H1 (cell line): ENCODE data around the gene KLK10. TPM values are rescaled to one million over a fixed set of nuclear protein-coding genes. Genes with fewer than 3 reads are reported as not detected.
"Not testable (repeated sequence)": the region's sequence is repeated elsewhere in the genome, so short reads cannot be mapped to it uniquely, and the experiment has no call there.

Source experiments
- CTCF ChIA-PET: fragments of 300-600 bp; sonication (Branson Sonifier 250); formaldehyde crosslinking; loops from one replicate; lab custom pipeline; 2021; ENCODE audit not compliant: partially characterized antibody; lab: Charles Lee
- POLR2A ChIA-PET: fragments of 300-600 bp; sonication (Branson Sonifier 250); formaldehyde crosslinking; loops from one replicate; lab custom pipeline; 2021; ENCODE audit warnings: inconsistent platforms; ENCODE audit not compliant: partially characterized antibody; lab: Charles Lee
- DNase-seq, 2 experiments: peaks; one replicate each; pipeline versions ENCODE4 v3.0.0 to v3.0.0-alpha.2; 2010 to 2022; ENCODE audit warnings: low spot score in 2 of 2, low read depth in 1 of 2, mixed read lengths in 1 of 2
- FAIRE-seq: peaks from 2 replicates; lab custom pipeline; 2011; peaks lifted over from hg19 to GRCh38; lab: Jason Lieb, UNC
- H2AFZ ChIP-seq: 2 replicates; pipeline ENCODE4 v1.8.1; 2012; ENCODE audit warnings: low read length, inconsistent platforms
- H2AK5ac ChIP-seq: 2 replicates; pipeline ENCODE4 v1.6.1; 2013; ENCODE audit warnings: low read depth, low read length
- H2BK120ac ChIP-seq: replicated peaks from 2 replicates; pipeline ENCODE3; 2013; ENCODE audit warnings: low read depth, low read length, inconsistent platforms
- H2BK12ac ChIP-seq: 2 replicates; pipeline ENCODE4 v1.6.1; 2013; ENCODE audit warnings: low read depth, low read length
- H2BK15ac ChIP-seq: 2 replicates; pipeline ENCODE4 v1.6.1; 2013; ENCODE audit warnings: low read length
- H2BK20ac ChIP-seq: 2 replicates; pipeline ENCODE4 v1.6.1; 2013; ENCODE audit warnings: low read length
- H2BK5ac ChIP-seq: 2 replicates; pipeline ENCODE4 v1.6.1; 2013; ENCODE audit warnings: low read depth, low read length
- H3K14ac ChIP-seq: 2 replicates; pipeline ENCODE4 v1.6.1; 2013; ENCODE audit warnings: inconsistent platforms; ENCODE audit not compliant: insufficient read length
- H3K18ac ChIP-seq: 2 replicates; pipeline ENCODE4 v1.6.1; 2013; ENCODE audit warnings: low read length; ENCODE audit errors: extremely low read depth
- H3K23ac ChIP-seq: 2 replicates; pipeline ENCODE4 v1.6.1; 2013; ENCODE audit warnings: inconsistent platforms; ENCODE audit not compliant: insufficient read length
- H3K23me2 ChIP-seq: 2 replicates; pipeline ENCODE4 v1.6.1; 2013; ENCODE audit warnings: low read depth, low read length
- H3K27ac ChIP-seq: 2 replicates; pipeline ENCODE4 v1.6.1; 2011; ENCODE audit warnings: low read depth, low read length, inconsistent platforms
- H3K27me3 ChIP-seq, 4 experiments: replicated peaks in 1 of 4; 1 replicate in 1 of 4; 2 replicates in 3 of 4; pipeline versions ENCODE4 v1.6.1 to v1.8.1; 2011 to 2013; ENCODE audit warnings: low read length in 3 of 4, mild to moderate bottlenecking in 3 of 4, inconsistent platforms in 2 of 4, mixed read lengths in 2 of 4, moderate library complexity in 1 of 4; ENCODE audit not compliant: control insufficient read depth in 3 of 4, insufficient read depth in 3 of 4; ENCODE audit errors: extremely low read depth in 1 of 4
- H3K36me3 ChIP-seq, 4 experiments: 2 replicates each; pipeline versions ENCODE4 v1.6.1 to v1.8.1; 2011 to 2013; ENCODE audit warnings: mild to moderate bottlenecking in 4 of 4, low read length in 3 of 4, moderate library complexity in 2 of 4, control low read depth in 1 of 4, inconsistent platforms in 1 of 4; ENCODE audit not compliant: insufficient read depth in 4 of 4, control insufficient read depth in 2 of 4
- H3K4ac ChIP-seq: replicated peaks from 2 replicates; pipeline ENCODE3; 2013; ENCODE audit warnings: low read length, low read depth, mixed read lengths, inconsistent platforms; ENCODE audit not compliant: insufficient read length
- H3K4me1 ChIP-seq, 4 experiments: replicated peaks in 1 of 4; 1 replicate in 1 of 4; 2 replicates in 3 of 4; pipeline versions ENCODE4 v1.6.1 to v1.8.1; 2011 to 2013; ENCODE audit warnings: low read length in 3 of 4, inconsistent platforms in 2 of 4, mixed read lengths in 1 of 4; ENCODE audit not compliant: insufficient read depth in 4 of 4, control insufficient read depth in 3 of 4
- H3K4me2 ChIP-seq, 2 experiments: 2 replicates each; pipeline versions ENCODE4 v1.6.1 to v1.8.1; 2011 to 2013; ENCODE audit warnings: low read depth in 2 of 2, low read length in 2 of 2, control low read depth in 1 of 2, inconsistent platforms in 1 of 2, mild to moderate bottlenecking in 1 of 2; ENCODE audit not compliant: insufficient read depth in 1 of 2
- H3K4me3 ChIP-seq, 4 experiments: fragments of 200-600, 300-600 bp in 1 of 4; sonication (generic), shearing (Covaris generic), sonication (Bioruptor Twin) in 1 of 4; 2 replicates each; pipeline versions ENCODE4 v1.5.1 to v1.8.1; 2011 to 2016; ENCODE audit warnings: low read length in 4 of 4, low read depth in 3 of 4, control low read depth in 2 of 4, inconsistent platforms in 2 of 4, mild to moderate bottlenecking in 2 of 4, mixed read lengths in 1 of 4, moderate library complexity in 1 of 4; ENCODE audit not compliant: insufficient read depth in 2 of 4; ENCODE audit errors: extremely low read depth in 1 of 4
- H3K56ac ChIP-seq: replicated peaks from 2 replicates; pipeline ENCODE3; 2013; ENCODE audit warnings: low read depth, mild to moderate bottlenecking, mixed read lengths, low read length, inconsistent platforms; ENCODE audit not compliant: insufficient read length
- H3K79me1 ChIP-seq: 2 replicates; pipeline ENCODE4 v1.6.1; 2013; ENCODE audit warnings: low read depth, low read length, control low read depth
- H3K79me2 ChIP-seq, 2 experiments: 2 replicates each; pipeline versions ENCODE4 v1.6.1 to v1.8.1; 2012 to 2013; ENCODE audit warnings: low read length in 2 of 2, mild to moderate bottlenecking in 2 of 2, inconsistent platforms in 1 of 2; ENCODE audit not compliant: insufficient read depth in 2 of 2, control insufficient read depth in 1 of 2
- H3K9ac ChIP-seq, 4 experiments: replicated peaks in 1 of 4; 1 replicate in 1 of 4; 2 replicates in 3 of 4; pipeline versions ENCODE4 v1.6.1 to v1.8.1; 2011 to 2013; ENCODE audit warnings: low read depth in 3 of 4, low read length in 3 of 4, control low read depth in 2 of 4, mild to moderate bottlenecking in 2 of 4, moderate library complexity in 2 of 4, inconsistent platforms in 1 of 4; ENCODE audit errors: extremely low read depth in 1 of 4
- H3K9me3 ChIP-seq, 2 experiments: 2 replicates each; pipeline versions ENCODE4 v1.6.1 to v1.8.1; 2012 to 2013; ENCODE audit warnings: mild to moderate bottlenecking in 2 of 2, moderate library complexity in 2 of 2, control low read depth in 1 of 2, inconsistent platforms in 1 of 2, low read depth in 1 of 2, low read length in 1 of 2, mixed read lengths in 1 of 2; ENCODE audit not compliant: insufficient read depth in 2 of 2
- H4K20me1 ChIP-seq, 2 experiments: replicated peaks in 1 of 2; 2 replicates each; pipeline versions ENCODE3 to v1.8.1; 2011 to 2013; ENCODE audit warnings: inconsistent platforms in 2 of 2, low read length in 2 of 2, mild to moderate bottlenecking in 1 of 2; ENCODE audit not compliant: insufficient read depth in 2 of 2, control insufficient read depth in 1 of 2
- H4K5ac ChIP-seq: 2 replicates; pipeline ENCODE4 v1.6.1; 2013; ENCODE audit warnings: low read length, low read depth, mixed read lengths, inconsistent platforms; ENCODE audit not compliant: insufficient read length
- H4K8ac ChIP-seq: 2 replicates; pipeline ENCODE4 v1.8.0; 2013; ENCODE audit warnings: mild to moderate bottlenecking, moderate library complexity, low read length, inconsistent platforms; ENCODE audit not compliant: insufficient read depth; ENCODE audit errors: extremely low read depth
- H4K91ac ChIP-seq: replicated peaks from 2 replicates; pipeline ENCODE3; 2013; ENCODE audit warnings: low read length, mixed read lengths, inconsistent platforms; ENCODE audit not compliant: insufficient read length
- ATF2 ChIP-seq: IDR thresholded peaks from 2 replicates; pipeline ENCODE4 v1.6.1; 2012; ENCODE audit warnings: low read length, inconsistent platforms
- CTBP2 ChIP-seq: IDR thresholded peaks from 2 replicates; pipeline ENCODE4 v1.7.0; 2011; ENCODE audit warnings: borderline replicate concordance, mild to moderate bottlenecking, moderate library complexity, mixed read lengths, low read length; ENCODE audit not compliant: insufficient read depth, insufficient read length
- KDM5A ChIP-seq: fragments of 200-600 bp; IDR thresholded peaks from 2 replicates; pipeline ENCODE4 v1.7.1; 2012; ENCODE audit warnings: mild to moderate bottlenecking, low read length, inconsistent platforms, mixed read lengths
- NANOG ChIP-seq: IDR thresholded peaks from 2 replicates; pipeline ENCODE4 v1.6.1; 2011; ENCODE audit warnings: low read length, low read depth, mild to moderate bottlenecking, inconsistent platforms; ENCODE audit not compliant: insufficient read depth, poor library complexity, severe bottlenecking
- SP1 ChIP-seq: IDR thresholded peaks from 2 replicates; pipeline ENCODE4 v1.6.1; 2011; ENCODE audit warnings: low read depth, low read length
- WGBS, 2 experiments: shearing (Covaris generic) in 1 of 2; methylation state at CpG; one replicate each; pipeline versions ENCODE4 v1.1.6 to v1.1.7; 2013 to 2015; ENCODE audit warnings: low lambda C conversion rate in 2 of 2, mixed read lengths in 2 of 2, inconsistent platforms in 1 of 2, low coverage in 1 of 2, missing lambda C conversion rate in 1 of 2; ENCODE audit not compliant: insufficient replicate concordance in 2 of 2, insufficient coverage in 1 of 2, insufficient read length in 1 of 2; ENCODE audit errors: extremely low coverage in 1 of 2, missing lambda C conversion rate in 1 of 2; 5-methylcytosine and 5-hydroxymethylcytosine counted together
- polyA plus RNA-seq, 7 experiments: library from polyadenylated mRNA; depleted of rRNA in 3 of 7; stranded (reverse) in 5 of 7; unstranded in 2 of 7; fragments of >200 nt in 5 of 7; fragments of 200-250 nt in 2 of 7; gene quantifications; 1 replicate in 5 of 7; 2 replicates in 1 of 7; 4 replicates in 1 of 7; pipeline versions ENCODE4 v1.2.1 to v1.2.3, GENCODE V29; 2011 to 2013; ENCODE audit warnings: missing spikeins in 2 of 7, mixed read lengths in 2 of 7
- total RNA-seq: library from RNA; stranded (reverse); fragmentation: NEBNext Ultra II Directional; extraction: Animal tissue kit (Norgen Biotek cat#: 25700); gene quantifications from 2 replicates; pipeline ENCODE4 v1.2.1, GENCODE V29; 2021

KLK10 gene
- total and polyA plus RNA-seq, 2 of the 8 experiments (the other 6 are each of a cell fraction or from before 2014, with no cell fraction given): 4.8 to 9.7 TPM

GRCh38 chr19:50992666-50993035 lies 26.9 kb downstream of the KLK10 start (continued):
- TF ChIP-seq CTBP2 (no peak), SP1 (no peak), KDM5A (no peak), ATF2 (no peak), NANOG (no peak)

GRCh38 chr19:50984416-50984815 lies 35.1 kb downstream of the KLK10 start:
- H3K36me3 ChIP-seq, H4K91ac ChIP-seq, H2AK5ac ChIP-seq, H4K5ac ChIP-seq, H4K20me1 ChIP-seq, H3K27me3 ChIP-seq, H3K27ac ChIP-seq, H3K9me3 ChIP-seq, H4K8ac ChIP-seq, H3K4ac ChIP-seq, H3K79me2 ChIP-seq, H3K23me2 ChIP-seq, H3K14ac ChIP-seq, H3K23ac ChIP-seq, H2AFZ ChIP-seq, H2BK12ac ChIP-seq, H3K18ac ChIP-seq, H2BK15ac ChIP-seq, DNase-seq, H3K79me1 ChIP-seq, H2BK120ac ChIP-seq, H3K56ac ChIP-seq, POLR2A ChIA-PET, H2BK20ac ChIP-seq, H2BK5ac ChIP-seq, H3K9ac ChIP-seq, FAIRE-seq: not testable (repeated sequence)
- CTCF ChIA-PET: interaction anchor here (0.5 to 0.9 kb wide), 2 partner anchors 10 to 11 kb away, joined by 3 to 4 read pairs; no protein-coding TSS in a partner anchor
- Histone ChIP-seq H3K4me3 (peak overlapping the region in 1 of 4 experiments; percentile 57; a peak in 2 of 8 replicates), H3K4me2 (peak overlapping the region in 1 of 2 experiments; percentile 56; a peak in 1 of 4 replicates), H3K4me1 (peaks cover 0 to 16% (median 5%) of the 10 kb centered on the region in 4 experiments; a peak in 4 of 7 replicates)
- 83% methylated on average over 14 of the region's 14 CpGs; no CpG with 5 or more reads in 1 of the 2 experiments for WGBS, 2 experiments
